NCI-H69 (cell line): ENCODE data around the gene ALG1.
"Not testable (repeated sequence)": the region's sequence is repeated elsewhere in the genome, so short reads cannot be mapped to it uniquely, and the experiment has no call there.

Experiments used
- DNase-seq: peaks from one replicate; lab custom pipeline; 2025; lab: John Stamatoyannopoulos, UW

Gene ALG1

GRCh38 chr16:5098221-5099159 is 26.8 kb downstream of the ALG1 start:
- peak; percentile 59 for DNase-seq

GRCh38 chr16:5099174-5099573 is 27.5 kb downstream of the ALG1 start:
- DNase-seq: not testable (repeated sequence)

GRCh38 chr16:5103296-5104032 is 31.8 kb downstream of the ALG1 start:
- not testable (repeated sequence) for DNase-seq

- DNase-seq: peak; percentile 19
Observed at GRCh38 chr16:5105039-5105438, 33.4 kb downstream of the ALG1 start.

- DNase-seq: no peak
Observed at GRCh38 chr16:5108505-5109158, 37.0 kb downstream of the ALG1 start.

- DNase-seq: not testable (repeated sequence)
Observed at GRCh38 chr16:5110933-5111332, 39.3 kb downstream of the ALG1 start.

- DNase-seq: not testable (repeated sequence)
Observed at GRCh38 chr16:5116780-5117295, 45.2 kb downstream of the ALG1 start.

- DNase-seq: peak; percentile 80
Observed at GRCh38 chr16:5117300-5118087, 45.9 kb downstream of the ALG1 start.

GRCh38 chr16:5131467-5132004 is 59.9 kb downstream of the ALG1 start:
- not testable (repeated sequence) for DNase-seq

- peak; percentile 5 for DNase-seq
Observed at GRCh38 chr16:5132915-5133600, 61.4 kb downstream of the ALG1 start.

- DNase-seq: not testable (repeated sequence)
Observed at GRCh38 chr16:5134739-5135452, 63.3 kb downstream of the ALG1 start.
